Progenitor cell of endocrine pancreas (in vitro differentiated cells): ENCODE results near the gene OPRL1. TPM values are rescaled to one million over a fixed set of nuclear protein-coding genes. Genes with fewer than 3 reads are reported as not detected.

Experiments used
- DNase-seq: peaks from one replicate; pipeline ENCODE4 v3.0.0; 2021; ENCODE audit warnings: low spot score; ENCODE audit not compliant: unreplicated experiment
- H3K27ac Mint-ChIP-seq: 2 replicates; pipeline ENCODE4 v1.8.0; 2021; ENCODE audit warnings: mild to moderate bottlenecking, moderate library complexity, mixed read lengths
- H3K27me3 Mint-ChIP-seq: 2 replicates; pipeline ENCODE4 v1.8.0; 2021; ENCODE audit warnings: mixed read lengths
- H3K36me3 Mint-ChIP-seq: 2 replicates; pipeline ENCODE4 v1.8.0; 2022; ENCODE audit warnings: mixed read lengths; ENCODE audit not compliant: insufficient read depth
- H3K4me1 Mint-ChIP-seq: 2 replicates; pipeline ENCODE4 v1.8.0; 2021; ENCODE audit warnings: low read depth, mixed read lengths
- H3K4me3 Mint-ChIP-seq: 2 replicates; pipeline ENCODE4 v1.8.0; 2021; ENCODE audit warnings: low read depth, mild to moderate bottlenecking, moderate library complexity, mixed read lengths
- H3K9me3 Mint-ChIP-seq: 2 replicates; pipeline ENCODE4 v1.8.0; 2021; ENCODE audit warnings: low read depth, mixed read lengths
- total RNA-seq: library from RNA; stranded (reverse); gene quantifications from 2 replicates; pipeline ENCODE4 v1.2.1, GENCODE V29; 2021
- TF ChIP-seq, protein P1 (sequence below): fragments of 200-600 bp; sonication (generic); IDR thresholded peaks from one replicate; pipeline ENCODE4 v1.5.0; 2021; ENCODE audit warnings: antibody characterized with exemption, mild to moderate bottlenecking; ENCODE audit not compliant: unreplicated experiment

Gene OPRL1
- total RNA-seq, 1 donor from 2014 or later, result 1.5 TPM

- no peak overlapping the region for H3K4me3 Mint-ChIP-seq
- no peaks in the 10 kb centered on the region for H3K9me3 Mint-ChIP-seq
- H3K27ac Mint-ChIP-seq, result no peak overlapping the region
- TF ChIP-seq, protein P1, sequence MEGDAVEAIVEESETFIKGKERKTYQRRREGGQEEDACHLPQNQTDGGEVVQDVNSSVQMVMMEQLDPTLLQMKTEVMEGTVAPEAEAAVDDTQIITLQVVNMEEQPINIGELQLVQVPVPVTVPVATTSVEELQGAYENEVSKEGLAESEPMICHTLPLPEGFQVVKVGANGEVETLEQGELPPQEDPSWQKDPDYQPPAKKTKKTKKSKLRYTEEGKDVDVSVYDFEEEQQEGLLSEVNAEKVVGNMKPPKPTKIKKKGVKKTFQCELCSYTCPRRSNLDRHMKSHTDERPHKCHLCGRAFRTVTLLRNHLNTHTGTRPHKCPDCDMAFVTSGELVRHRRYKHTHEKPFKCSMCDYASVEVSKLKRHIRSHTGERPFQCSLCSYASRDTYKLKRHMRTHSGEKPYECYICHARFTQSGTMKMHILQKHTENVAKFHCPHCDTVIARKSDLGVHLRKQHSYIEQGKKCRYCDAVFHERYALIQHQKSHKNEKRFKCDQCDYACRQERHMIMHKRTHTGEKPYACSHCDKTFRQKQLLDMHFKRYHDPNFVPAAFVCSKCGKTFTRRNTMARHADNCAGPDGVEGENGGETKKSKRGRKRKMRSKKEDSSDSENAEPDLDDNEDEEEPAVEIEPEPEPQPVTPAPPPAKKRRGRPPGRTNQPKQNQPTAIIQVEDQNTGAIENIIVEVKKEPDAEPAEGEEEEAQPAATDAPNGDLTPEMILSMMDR, result no peak
- peaks cover 9% of the 10 kb centered on the region for H3K27me3 Mint-ChIP-seq
- H3K36me3 Mint-ChIP-seq, result no peaks in the 10 kb centered on the region
- no peak for DNase-seq
- H3K4me1 Mint-ChIP-seq, result peaks cover 11% of the 10 kb centered on the region
Measured at GRCh38 chr20:64138276-64138815, 58.5 kb downstream of the OPRL1 start.

- Mint-ChIP-seq H3K27ac (no peak overlapping the region), H3K36me3 (no peaks in the 10 kb centered on the region), H3K4me1 (peaks cover 11% of the 10 kb centered on the region), H3K27me3 (peaks cover 9% of the 10 kb centered on the region), H3K9me3 (no peaks in the 10 kb centered on the region), H3K4me3 (no peak overlapping the region)
- no peak for DNase-seq
- TF ChIP-seq, protein P1, result no peak
Measured at GRCh38 chr20:64139199-64140060, 59.5 kb downstream of the OPRL1 start.

DNA sequence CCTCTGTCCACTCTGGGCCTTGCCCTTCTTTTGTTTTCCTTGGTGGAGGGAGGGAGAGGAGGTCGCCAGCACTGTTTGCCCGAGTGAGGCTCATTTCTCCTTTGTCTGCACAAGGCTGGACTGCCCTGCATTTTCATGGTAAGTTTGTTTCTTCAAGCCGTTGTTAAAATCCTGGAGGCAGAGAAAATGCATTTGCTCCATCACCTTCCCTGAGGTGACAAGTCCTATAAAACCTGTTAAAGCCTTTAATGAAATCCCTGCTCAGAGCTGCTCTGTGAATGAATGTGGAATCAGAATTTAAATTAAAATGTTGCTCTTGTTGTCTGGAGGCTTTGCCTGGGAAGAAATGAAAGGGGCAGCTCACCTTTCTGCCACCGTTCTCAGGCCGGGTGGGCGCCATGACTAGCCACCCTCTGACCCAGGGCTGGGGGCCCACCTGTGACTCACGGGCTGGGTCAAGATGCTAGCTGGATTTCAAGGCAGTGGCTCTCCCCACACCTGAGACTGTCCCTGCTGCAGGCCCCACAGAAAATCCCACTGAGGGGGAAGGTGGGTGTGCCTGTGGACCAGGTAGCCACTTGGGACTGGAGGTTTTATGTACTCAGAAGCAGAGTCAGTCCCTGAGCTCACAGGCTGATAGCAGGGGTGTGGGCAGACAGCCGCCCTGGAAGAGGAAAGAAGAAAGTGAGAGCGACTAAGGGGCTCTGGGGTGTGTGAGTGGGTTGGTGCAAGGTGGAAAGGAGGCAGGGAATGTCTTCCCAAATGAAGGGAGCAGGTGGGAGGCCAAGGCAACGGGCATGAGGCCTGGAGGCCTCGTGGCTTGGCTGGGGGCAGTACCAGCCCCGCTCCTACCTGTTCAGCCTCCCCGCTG is 60.4 kb downstream of the OPRL1 start:
- H3K27me3 Mint-ChIP-seq, result peaks cover 9% of the 10 kb centered on the region
- H3K36me3 Mint-ChIP-seq, result no peaks in the 10 kb centered on the region
- no peak overlapping the region for H3K27ac Mint-ChIP-seq
- TF ChIP-seq, protein P1, result no peak
- DNase-seq, result no peak
- H3K4me3 Mint-ChIP-seq, result no peak overlapping the region
- H3K9me3 Mint-ChIP-seq, result peaks cover 6% of the 10 kb centered on the region
- peaks cover 11% of the 10 kb centered on the region for H3K4me1 Mint-ChIP-seq

- Mint-ChIP-seq H3K27ac (no peak overlapping the region), H3K4me1 (peaks cover 11% of the 10 kb centered on the region), H3K36me3 (no peaks in the 10 kb centered on the region), H3K9me3 (peaks cover 6% of the 10 kb centered on the region), H3K27me3 (peaks cover 3% of the 10 kb centered on the region), H3K4me3 (no peak overlapping the region)
- TF ChIP-seq, protein P1, result no peak
- DNase-seq, result no peak
Measured at GRCh38 chr20:64140956-64141355, 61.1 kb downstream of the OPRL1 start.

DNA sequence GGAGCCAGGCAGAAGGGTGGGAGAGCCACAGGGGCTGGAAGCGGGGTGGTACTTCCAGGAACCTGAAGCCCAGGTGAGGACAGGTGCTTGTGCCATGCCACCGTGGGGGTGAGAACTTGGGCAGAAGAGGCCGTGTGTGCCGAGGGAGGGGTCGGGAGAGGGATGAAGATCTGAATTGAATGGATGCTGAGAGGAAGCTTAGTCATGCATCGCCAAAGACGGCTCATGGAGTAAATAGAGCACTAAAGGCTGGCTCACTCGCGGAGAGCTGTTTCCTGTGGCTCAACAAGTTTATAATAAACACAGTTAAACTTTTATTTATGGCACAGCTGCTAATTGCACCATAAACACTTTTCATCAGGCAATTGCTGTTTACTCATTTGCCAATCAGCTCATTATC is 62.7 kb downstream of the OPRL1 start:
- no peaks in the 10 kb centered on the region for H3K36me3 Mint-ChIP-seq
- TF ChIP-seq, protein P1, result no peak
- no peak overlapping the region for H3K27ac Mint-ChIP-seq
- H3K27me3 Mint-ChIP-seq, result no peaks in the 10 kb centered on the region
- DNase-seq, result no peak
- H3K9me3 Mint-ChIP-seq, result peaks cover 6% of the 10 kb centered on the region
- peaks cover 11% of the 10 kb centered on the region for H3K4me1 Mint-ChIP-seq
- no peak overlapping the region for H3K4me3 Mint-ChIP-seq
